HEK293T (cell line): ENCODE measurements around the gene ATF5.
"Not testable (repeated sequence)": the region's sequence is repeated elsewhere in the genome, so short reads cannot be mapped to it uniquely, and the experiment has no call there.

Source experiments
- CTCF ChIA-PET: fragments of 350-600 bp; formaldehyde crosslinking; extraction: SDS; loops from one replicate; lab custom pipeline; 2021; ENCODE audit warnings: antibody characterized with exemption, inconsistent platforms; lab: Yijun Ruan, JAX
- POLR2A ChIA-PET: fragments of 350-600 bp; formaldehyde crosslinking; extraction: SDS; loops from one replicate; lab custom pipeline; 2020; ENCODE audit warnings: antibody characterized with exemption, inconsistent platforms; lab: Yijun Ruan, JAX
- DNase-seq: peaks from one replicate; pipeline ENCODE4 v3.0.0; 2012; ENCODE audit warnings: mixed read lengths; ENCODE audit errors: extremely low spot score
- ARNT ChIP-seq: fragments of 450-650 bp; IDR thresholded peaks from 2 replicates; pipeline ENCODE4 v1.6.1; 2017; ENCODE audit warnings: mild to moderate bottlenecking
- BHLHE40 ChIP-seq: fragments of 450-650 bp; IDR thresholded peaks from 2 replicates; pipeline ENCODE4 v1.6.1; 2016; ENCODE audit warnings: mild to moderate bottlenecking, moderate library complexity, borderline replicate concordance
- CTBP1 ChIP-seq: fragments of 450-650 bp; IDR thresholded peaks from 2 replicates; pipeline ENCODE4 v1.6.1; 2016; ENCODE audit warnings: borderline replicate concordance
- ELF4 ChIP-seq: fragments of 450-650 bp; IDR thresholded peaks from 2 replicates; pipeline ENCODE4 v1.6.1; 2017; ENCODE audit warnings: antibody characterized with exemption
- FOXA1 ChIP-seq: fragments of 450-650 bp; IDR thresholded peaks from 2 replicates; pipeline ENCODE4 v1.6.1; 2016; ENCODE audit warnings: mild to moderate bottlenecking
- FOXK2 ChIP-seq: fragments of 450-650 bp; IDR thresholded peaks from 2 replicates; pipeline ENCODE4 v1.6.1; 2016; ENCODE audit warnings: mild to moderate bottlenecking
- FOXM1 ChIP-seq: fragments of 450-650 bp; IDR thresholded peaks from 2 replicates; pipeline ENCODE4 v1.6.1; 2017; ENCODE audit warnings: mild to moderate bottlenecking, borderline replicate concordance
- HDGF ChIP-seq: fragments of 450-650 bp; IDR thresholded peaks from 2 replicates; pipeline ENCODE4 v1.6.1; 2017; ENCODE audit warnings: antibody characterized with exemption, borderline replicate concordance
- L3MBTL2 ChIP-seq: fragments of 450-650 bp; conservative IDR thresholded peaks from 2 replicates; pipeline ENCODE4 v1.6.1; 2016; ENCODE audit warnings: mild to moderate bottlenecking
- LEF1 ChIP-seq: fragments of 450-650 bp; IDR thresholded peaks from 2 replicates; pipeline ENCODE4 v1.6.1; 2017; ENCODE audit warnings: mild to moderate bottlenecking, borderline replicate concordance
- NFRKB ChIP-seq: fragments of 450-650 bp; IDR thresholded peaks from 2 replicates; pipeline ENCODE4 v1.6.1; 2016; ENCODE audit warnings: mild to moderate bottlenecking, moderate library complexity
- PKNOX1 ChIP-seq: fragments of 450-650 bp; IDR thresholded peaks from 2 replicates; pipeline ENCODE4 v1.6.1; 2016
- SP1 ChIP-seq: fragments of 450-650 bp; IDR thresholded peaks from 2 replicates; pipeline ENCODE4 v1.6.1; 2017
- SUZ12 ChIP-seq: fragments of 450-650 bp; IDR thresholded peaks from 2 replicates; pipeline ENCODE4 v1.6.1; 2016; ENCODE audit warnings: mild to moderate bottlenecking
- TARDBP ChIP-seq: fragments of 450-650 bp; IDR thresholded peaks from 2 replicates; pipeline ENCODE4 v1.6.1; 2016
- ZNF384 ChIP-seq: fragments of 450-650 bp; IDR thresholded peaks from 2 replicates; pipeline ENCODE4 v1.6.1; 2016

Gene ATF5

GRCh38 chr19:49939721-49940481 lies 10.9 kb downstream of the ATF5 start:
- TF ChIP-seq HDGF (no peak), L3MBTL2 (no peak), NFRKB (no peak), LEF1 (no peak), FOXK2 (no peak), CTBP1 (no peak), FOXM1 (no peak)
- ChIA-PET POLR2A (no interaction called here), CTCF (interaction anchor here (0.6 kb wide), 1 partner anchor 668 kb away, joined by 3 read pairs; no protein-coding TSS in a partner anchor)
- DNase-seq = no peak

GRCh38 chr19:49940482-49940791 lies 11.4 kb downstream of the ATF5 start:
- no peak for DNase-seq
- POLR2A ChIA-PET = no interaction called here
- CTCF ChIA-PET = no interaction called here
- no peak for TF ChIP-seq SP1
- TF ChIP-seq BHLHE40 = no peak
- TF ChIP-seq LEF1 = no peak
- TF ChIP-seq SUZ12 = no peak
- no peak for TF ChIP-seq FOXM1
- TF ChIP-seq ARNT = no peak
- no peak for TF ChIP-seq FOXK2
- no peak for TF ChIP-seq HDGF
- TF ChIP-seq ZNF384 = no peak
- TF ChIP-seq CTBP1 = no peak

GRCh38 chr19:49944567-49944966 lies 15.6 kb downstream of the ATF5 start:
- DNase-seq, POLR2A ChIA-PET, CTCF ChIA-PET: not testable (repeated sequence)

GRCh38 chr19:49946415-49946814 lies 17.4 kb downstream of the ATF5 start:
- no peak for TF ChIP-seq FOXM1
- TF ChIP-seq PKNOX1 = peak; percentile 69
- no peak for TF ChIP-seq ZNF384
- TF ChIP-seq SP1 = no peak
- POLR2A ChIA-PET = no interaction called here
- CTCF ChIA-PET = no interaction called here
- no peak for DNase-seq

GRCh38 chr19:49949742-49950589 lies 21.0 kb downstream of the ATF5 start:
- no peak for DNase-seq
- TF ChIP-seq LEF1 (no peak), SP1 (no peak), BHLHE40 (no peak), ELF4 (no peak), PKNOX1 (no peak), SUZ12 (no peak), ARNT (no peak), FOXM1 (no peak), HDGF (no peak), FOXK2 (no peak), TARDBP (no peak), CTBP1 (no peak), NFRKB (no peak), L3MBTL2 (no peak), ZNF384 (no peak)
- ChIA-PET CTCF (interaction anchor here (1.0 kb wide), 1 partner anchor 12 kb away, joined by 3 read pairs; no protein-coding TSS in a partner anchor), POLR2A (interaction anchor here (2.0 kb wide), 1 partner anchor 21 kb away, joined by 8 read pairs; the partner anchor contains the start of genes ATF5 and NUP62)

GRCh38 chr19:49950590-49950948 lies 21.6 kb downstream of the ATF5 start:
- ChIA-PET CTCF (interaction anchor here (1.0 kb wide), 1 partner anchor 13 kb away, joined by 3 read pairs; no protein-coding TSS in a partner anchor), POLR2A (interaction anchor here (2.0 kb wide), 1 partner anchor 21 kb away, joined by 8 read pairs; the partner anchor contains the start of genes ATF5 and NUP62)
- TF ChIP-seq L3MBTL2 = no peak
- TF ChIP-seq SP1 = no peak
- TF ChIP-seq FOXA1 = no peak
- no peak for TF ChIP-seq CTBP1
- TF ChIP-seq TARDBP = no peak
- TF ChIP-seq BHLHE40 = no peak
- no peak for TF ChIP-seq LEF1
- TF ChIP-seq FOXM1 = no peak
- no peak for TF ChIP-seq HDGF
- TF ChIP-seq ZNF384 = no peak
- TF ChIP-seq ARNT = no peak
- TF ChIP-seq SUZ12 = no peak
- TF ChIP-seq ELF4 = no peak
- no peak for TF ChIP-seq FOXK2
- DNase-seq = no peak
